GM12873 (cell line): ENCODE results near the gene GRB10.

Experiments
- CTCF ChIP-seq: IDR thresholded peaks from 2 replicates; pipeline ENCODE4 v1.5.1; 2012; ENCODE audit warnings: low read depth, mild to moderate bottlenecking, moderate library complexity, low read length, control low read depth; ENCODE audit not compliant: insufficient read depth; ENCODE audit errors: missing control alignments

The GRB10 gene

GRCh38 chr7:50782375-50783208, at the start of gene GRB10:
Gene GRB10, minus strand, starts transcription at chr7:50782896. Its CDS starts 50,574 bp downstream, at chr7:50732322.
- no peak for TF ChIP-seq CTCF

GRCh38 chr7:50828801-50829200, 46.1 kb upstream of the GRB10 start:
- no peak for TF ChIP-seq CTCF

DNA sequence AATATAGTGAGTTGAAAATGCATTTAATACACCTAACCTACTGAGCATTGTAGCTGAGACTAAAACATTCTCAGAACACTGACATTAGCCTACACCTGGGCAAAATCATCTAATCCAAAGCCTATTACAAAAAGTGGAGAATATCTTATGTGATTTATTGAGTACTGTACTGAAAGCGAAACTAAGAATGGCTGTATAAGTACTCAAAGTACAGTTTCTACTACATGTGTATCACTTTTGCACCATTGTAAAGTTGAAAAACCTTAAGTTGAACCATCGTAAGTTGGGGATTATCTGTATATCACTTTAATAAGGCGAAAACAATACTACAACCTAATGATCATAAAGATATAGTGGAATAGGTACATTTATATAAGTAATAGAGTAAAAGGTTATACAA, 45.4 kb upstream of the GRB10 start:
- TF ChIP-seq CTCF, result no peak

DNA sequence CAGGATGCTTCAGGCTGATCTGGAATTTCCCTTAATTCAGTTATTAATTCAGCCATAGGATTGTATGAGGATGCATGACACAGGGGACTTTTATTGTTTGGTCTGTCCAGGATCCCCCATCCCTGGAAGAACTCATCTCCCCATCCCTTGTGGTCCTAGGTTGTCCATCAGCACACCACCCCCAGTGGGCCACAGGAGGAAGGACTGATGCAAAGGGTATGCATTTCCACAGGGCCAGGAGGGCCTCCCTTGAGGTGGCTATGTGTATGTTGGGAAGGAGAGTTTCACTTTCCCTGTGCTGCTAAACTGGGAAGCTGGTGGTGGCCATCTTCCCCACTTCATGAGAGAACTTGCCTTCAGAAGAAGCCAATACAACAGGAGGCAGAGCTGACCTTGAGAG, 44.6 kb upstream of the GRB10 start:
- no peak for TF ChIP-seq CTCF

- no peak for TF ChIP-seq CTCF
Observed at GRCh38 chr7:50826371-50827172, 43.9 kb upstream of the GRB10 start.

- no peak for TF ChIP-seq CTCF
Observed at GRCh38 chr7:50825465-50825864, 42.8 kb upstream of the GRB10 start.

DNA sequence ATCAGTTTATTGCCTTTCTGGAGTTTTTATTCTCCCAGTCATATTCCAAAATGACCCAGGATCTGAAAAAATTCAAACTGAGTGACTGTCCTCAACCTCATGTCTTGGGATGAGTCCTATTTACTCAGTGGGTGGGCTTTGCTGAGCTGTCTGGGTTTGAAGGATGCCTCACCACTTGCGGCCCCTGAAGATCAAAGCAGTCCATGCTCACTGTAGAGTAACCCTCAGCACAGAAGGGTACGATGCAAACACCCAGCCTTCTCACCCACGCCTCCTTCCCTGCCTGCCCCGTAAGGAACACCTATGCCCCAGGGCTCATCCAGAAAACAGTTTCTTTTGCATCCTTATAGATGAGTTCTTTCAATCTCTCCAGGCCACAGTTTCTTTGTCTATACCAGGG, 42.2 kb upstream of the GRB10 start:
- no peak for TF ChIP-seq CTCF
